Panc1 (cell line): ENCODE data around the gene PLA2G2E. TPM values are rescaled to one million over a fixed set of nuclear protein-coding genes. Genes with fewer than 3 reads are reported as not detected.

Experiments
- ATAC-seq: fragments of 200-7000 bp; cut with Tn5 transposase; 2 replicates; pipeline ENCODE4 v1.9.1; 2020; ENCODE audit warnings: mild to moderate bottlenecking, moderate library complexity
- BruUV-seq: library from RNA; stranded (reverse); fragments of 400-500 nt; replicated peaks from 2 replicates; lab custom pipeline; 2021; lab: Mats Ljungman, UMichigan
- CTCF ChIA-PET: fragments of 300-600 bp; sonication (Branson Sonifier 250); formaldehyde crosslinking; loops from one replicate; lab custom pipeline; 2022; ENCODE audit warnings: antibody characterized with exemption; lab: Charles Lee
- POLR2A ChIA-PET: fragments of 300-600 bp; sonication (Branson Sonifier 250); formaldehyde crosslinking; loops from one replicate; lab custom pipeline; 2022; ENCODE audit warnings: antibody characterized with exemption; lab: Charles Lee
- DNase-seq: peaks from one replicate; pipeline ENCODE4 v3.0.0-alpha.2; 2010; ENCODE audit warnings: low read depth, low spot score
- H3K27ac ChIP-seq: 2 replicates; pipeline ENCODE4 v1.5.1; 2011; ENCODE audit warnings: mild to moderate bottlenecking, low read length, inconsistent platforms
- H3K27me3 ChIP-seq: fragments of 200-500 bp; sonication (Bioruptor generic); 2 replicates; pipeline ENCODE4 v1.6.0; 2014; ENCODE audit warnings: low read length, inconsistent platforms; ENCODE audit not compliant: control insufficient read depth, insufficient read depth
- H3K36me3 ChIP-seq: fragments of 200-500 bp; sonication (Bioruptor generic); 2 replicates; pipeline ENCODE4 v1.5.1; 2014; ENCODE audit warnings: inconsistent platforms, mild to moderate bottlenecking, low read length, moderate library complexity; ENCODE audit not compliant: control insufficient read depth, insufficient read depth
- H3K4me1 ChIP-seq: 2 replicates; pipeline ENCODE4 v1.5.1; 2011; ENCODE audit warnings: inconsistent platforms, mild to moderate bottlenecking, low read length, moderate library complexity; ENCODE audit not compliant: control insufficient read depth, insufficient read depth
- H3K4me3 ChIP-seq, 2 experiments: 2 replicates each; pipeline ENCODE4 v1.5.1; 2011 to 2012; ENCODE audit warnings: low read depth in 2 of 2, low read length in 2 of 2, mild to moderate bottlenecking in 2 of 2, inconsistent platforms in 1 of 2, moderate library complexity in 1 of 2
- H3K9me3 ChIP-seq: fragments of 200-500 bp; sonication (Bioruptor generic); 2 replicates; pipeline ENCODE4 v1.5.1; 2014; ENCODE audit warnings: low read depth, mild to moderate bottlenecking, inconsistent platforms, low read length, moderate library complexity; ENCODE audit not compliant: control insufficient read depth, insufficient read depth
- CTCF ChIP-seq: fragments of 450-650 bp; IDR thresholded peaks from 2 replicates; pipeline ENCODE4 v1.5.1; 2017; ENCODE audit warnings: mild to moderate bottlenecking
- POLR2AphosphoS5 ChIP-seq: IDR thresholded peaks from 2 replicates; pipeline ENCODE4 v1.6.1; 2012; ENCODE audit warnings: mild to moderate bottlenecking, low read depth, low read length, moderate library complexity
- REST ChIP-seq, 2 experiments: IDR thresholded peaks; 2 replicates each; pipeline ENCODE4 v1.6.1; 2011 to 2012; ENCODE audit warnings: low read depth in 2 of 2, control low read depth in 1 of 2, low read length in 1 of 2, mild to moderate bottlenecking in 1 of 2, moderate library complexity in 1 of 2; ENCODE audit not compliant: insufficient read depth in 1 of 2
- SIN3A ChIP-seq: IDR thresholded peaks from 2 replicates; pipeline ENCODE4 v1.6.1; 2012; ENCODE audit warnings: low read depth, mild to moderate bottlenecking, low read length, moderate library complexity, borderline replicate concordance; ENCODE audit not compliant: insufficient read depth
- TCF7L2 ChIP-seq: IDR thresholded peaks from 2 replicates; pipeline ENCODE4 v1.6.1; 2011; ENCODE audit warnings: mild to moderate bottlenecking, low read depth, low read length, inconsistent platforms
- in situ Hi-C: cut with HindIII; loops from 2 replicates; pipeline ENCODE4 v1.10.0; 2016; ENCODE audit warnings: low sequenced_read_pairs, low pct_unique_long_range_greater_than_20kb
- intact Hi-C: fragments of 100-400 bp; cut with micrococcal nuclease; formaldehyde crosslinking; loops from one replicate; pipeline ENCODE4 v1.10.0; 2022; ENCODE audit not compliant: unreplicated experiment
- total RNA-seq: library from RNA; stranded (reverse); gene quantifications from one replicate; pipeline ENCODE4 v1.2.1, GENCODE V29; 2021; ENCODE audit not compliant: unreplicated experiment

PLA2G2E gene
- total RNA-seq, 1 experiment from 2014 or later, result not detected

GRCh38 chr1:19889656-19890055 is 33.8 kb downstream of the PLA2G2E start:
- ChIA-PET CTCF (no interaction called here), POLR2A (no interaction called here)
- TF ChIP-seq REST (IDR thresholded peaks at IDR 0.05; ENCODE audit: insufficient read depth in 1 of 2, low read depth in 2 of 2, low read length in 1 of 2) (no peak), TCF7L2 (no peak), CTCF (no peak), POLR2AphosphoS5 (no peak), SIN3A (no peak)
- Histone ChIP-seq H3K36me3 (peaks cover 9% of the 10 kb centered on the region; the same call in 1 of the 2 replicates), H3K4me1 (peaks cover 7% of the 10 kb centered on the region; the same call in 1 of the 2 replicates), H3K9me3 (no peaks in the 10 kb centered on the region), H3K27ac (no peak overlapping the region), H3K4me3 (no peak overlapping the region), H3K27me3 (no peaks in the 10 kb centered on the region)
- BruUV-seq, result no TSS peak
- in situ Hi-C loops (no loop called here), intact Hi-C loops (no loop called here)
- DNase-seq, result no peak
- no peak for ATAC-seq

- Histone ChIP-seq H3K36me3 (peaks cover 5% of the 10 kb centered on the region; the same call in 1 of the 2 replicates), H3K4me3 (no peak overlapping the region), H3K9me3 (no peaks in the 10 kb centered on the region), H3K4me1 (peaks cover 10% of the 10 kb centered on the region), H3K27me3 (no peaks in the 10 kb centered on the region), H3K27ac (no peak overlapping the region)
- BruUV-seq, result no TSS peak
- intact Hi-C loops, result no loop called here
- in situ Hi-C loops, result no loop called here
- ATAC-seq (no peak), DNase-seq (no peak)
- TF ChIP-seq POLR2AphosphoS5 (no peak), CTCF (no peak), TCF7L2 (no peak), REST (IDR thresholded peaks at IDR 0.05; ENCODE audit: insufficient read depth in 1 of 2, low read depth in 2 of 2, low read length in 1 of 2) (no peak), SIN3A (no peak)
- ChIA-PET POLR2A (no interaction called here), CTCF (no interaction called here)
These were observed 35.3 kb downstream of the PLA2G2E start for GRCh38 chr1:19888112-19888511.
